Cardiac ventricle fibroblast (primary cell): ENCODE measurements around the gene ALPG. TPM values are rescaled to one million over a fixed set of nuclear protein-coding genes. Genes with fewer than 3 reads are reported as not detected.

Experiments
- total RNA-seq: library from RNA; depleted of rRNA; stranded (reverse); fragments of >200 nt; gene quantifications from 2 replicates; pipeline ENCODE4 v1.2.3, GENCODE V29; 2015

ALPG gene
- total RNA-seq: not detected in 2 replicates

GRCh38 chr2:232406556-232407310, at the start of gene ALPG:
TSS of gene ALPG (plus strand) at chr2:232406844. CDS start at chr2:232406895, 51 bp downstream.

GRCh38 chr2:232378735-232379151, 27.9 kb upstream of the ALPG start, which contains the start of gene ALPP:
TSS of gene ALPP (plus strand) at chr2:232378751. CDS start at chr2:232378803, 52 bp downstream.

GRCh38 chr2:232455426-232456255, 49.0 kb downstream of the ALPG start, which contains the start of gene ALPI:
TSS of gene ALPI (plus strand) at chr2:232456153. CDS start at chr2:232456200, 47 bp downstream.

Other genes starting within 250 kb of the ALPG start
- not detected in 2 replicates for gene ALPP, start 28.1 kb upstream of the ALPG start, total RNA-seq
- not detected in 2 replicates for gene ALPI, start 49.3 kb downstream of the ALPG start, total RNA-seq
- not detected in 2 replicates for gene ECEL1, start 81.0 kb downstream of the ALPG start, total RNA-seq
- not detected in 2 replicates for gene PRSS56, start 113.5 kb downstream of the ALPG start, total RNA-seq
- gene CHRND, start 119.3 kb downstream of the ALPG start, total RNA-seq: not detected in 2 replicates
- not detected in 2 replicates for gene CHRNG, start 132.8 kb downstream of the ALPG start, total RNA-seq
- 1.4 and 3.2 TPM in 2 replicates for gene TIGD1, start 143.7 kb downstream of the ALPG start, total RNA-seq
- 47.5 and 52.8 TPM in 2 replicates for gene EIF4E2, start 143.8 kb downstream of the ALPG start, total RNA-seq
- 0.37 and 0.98 TPM in 2 replicates for gene EFHD1, start 226.8 kb downstream of the ALPG start, total RNA-seq